IgD-negative memory B cell (primary cell): ENCODE measurements around the gene CPSF3. TPM values are rescaled to one million over a fixed set of nuclear protein-coding genes. Genes with fewer than 3 reads are reported as not detected.
"Not testable (repeated sequence)": the region's sequence is repeated elsewhere in the genome, so short reads cannot be mapped to it uniquely, and the experiment has no call there.

Experiments used
- H3K27ac Mint-ChIP-seq, 3 donors: one replicate each; pipeline ENCODE4 v1.8.0; 2020 to 2022; ENCODE audit warnings: mild to moderate bottlenecking in 3 of 3, mixed read lengths in 3 of 3, moderate library complexity in 1 of 3
- H3K27me3 Mint-ChIP-seq: one replicate; pipeline ENCODE4 v1.8.0; 2021; ENCODE audit warnings: mixed read lengths
- H3K36me3 Mint-ChIP-seq: one replicate; pipeline ENCODE4 v1.8.0; 2020; ENCODE audit warnings: mild to moderate bottlenecking, mixed read lengths
- H3K4me1 Mint-ChIP-seq, 3 donors: one replicate each; pipeline ENCODE4 v1.8.0; 2020 to 2022; ENCODE audit warnings: mixed read lengths in 3 of 3, mild to moderate bottlenecking in 1 of 3
- H3K4me3 Mint-ChIP-seq, 4 donors: one replicate each; pipeline ENCODE4 v1.8.0; 2020 to 2022; ENCODE audit warnings: mild to moderate bottlenecking in 4 of 4, mixed read lengths in 4 of 4, moderate library complexity in 3 of 4
- H3K9me3 Mint-ChIP-seq, 3 donors: one replicate each; pipeline ENCODE4 v1.8.0; 2020 to 2021; ENCODE audit warnings: mixed read lengths in 3 of 3, mild to moderate bottlenecking in 1 of 3
- polyA plus RNA-seq: library from polyadenylated mRNA; unstranded; fragments of 300-500 nt; fragmentation: Illumina TruSeq; gene quantifications from one replicate; pipeline ENCODE4 v1.2.3, GENCODE V29; 2021

CPSF3 gene
- polyA plus RNA-seq, 1 donor from 2014 or later: 21.9 TPM

DNA sequence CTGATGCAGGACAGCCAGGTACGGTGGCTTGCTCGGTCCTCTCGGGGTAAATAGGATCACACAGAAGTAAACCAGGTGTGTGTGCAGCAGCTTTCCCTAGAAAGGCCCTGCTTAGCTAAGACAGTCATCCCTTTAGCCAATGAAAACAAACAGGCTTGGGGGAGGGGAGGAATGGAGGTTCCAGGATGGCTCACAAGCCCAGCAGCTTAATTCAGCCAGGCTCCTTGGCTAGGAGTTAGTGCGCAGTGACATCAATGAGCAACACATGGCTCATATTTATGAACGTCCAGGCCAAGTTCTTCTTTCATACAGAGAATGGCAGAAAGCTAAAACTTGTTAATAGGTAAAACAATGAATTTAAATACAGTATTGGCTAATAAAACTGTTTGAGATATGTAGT lies 61.1 kb downstream of the CPSF3 start:
- Mint-ChIP-seq H3K27ac (no peak overlapping the region), H3K27me3 (no peaks in the 10 kb centered on the region), H3K4me1 (peaks cover 2 to 11% (median 10%) of the 10 kb centered on the region in 3 donors), H3K4me3 (peak overlapping the region in 1 of 4 donors; percentile 66), H3K9me3 (no peaks in the 10 kb centered on the region), H3K36me3 (peaks cover 4% of the 10 kb centered on the region)

GRCh38 chr2:9488583-9489547 lies 65.4 kb downstream of the CPSF3 start:
- no peak overlapping the region for H3K4me3 Mint-ChIP-seq
- no peak overlapping the region for H3K27ac Mint-ChIP-seq
- H3K27me3 Mint-ChIP-seq: no peaks in the 10 kb centered on the region
- H3K36me3 Mint-ChIP-seq: peaks cover 3% of the 10 kb centered on the region
- peaks cover 0 to 2% (median 0%) of the 10 kb centered on the region in 3 donors for H3K4me1 Mint-ChIP-seq
- H3K9me3 Mint-ChIP-seq: no peaks in the 10 kb centered on the region

- peak overlapping the region in 2 of 3 donors; percentile 7 to 16 for H3K27ac Mint-ChIP-seq
- H3K4me1 Mint-ChIP-seq: peaks cover 0 to 3% (median 0%) of the 10 kb centered on the region in 3 donors
- H3K9me3 Mint-ChIP-seq: no peaks in the 10 kb centered on the region
- no peaks in the 10 kb centered on the region for H3K36me3 Mint-ChIP-seq
- H3K4me3 Mint-ChIP-seq: no peak overlapping the region
- no peaks in the 10 kb centered on the region for H3K27me3 Mint-ChIP-seq
Measured at GRCh38 chr2:9490789-9491188, 67.3 kb downstream of the CPSF3 start.

DNA sequence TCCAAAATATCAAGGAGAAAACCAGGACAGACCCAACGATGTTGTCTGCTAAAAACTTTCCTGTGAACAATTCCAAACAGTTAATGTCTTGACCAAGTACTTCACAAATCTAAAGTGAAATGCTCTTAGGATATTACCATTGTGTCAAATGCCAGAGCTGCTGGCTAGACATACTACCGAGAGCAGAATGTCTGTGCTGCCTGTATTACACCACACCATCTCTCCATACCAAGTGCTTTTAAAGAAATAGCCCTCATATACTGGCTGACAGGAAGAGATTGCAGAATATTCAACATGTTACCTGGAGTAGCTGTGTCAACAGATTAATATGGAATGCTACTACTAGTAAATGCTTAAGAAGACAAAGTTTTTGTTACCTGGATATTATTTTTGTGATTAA lies 69.5 kb downstream of the CPSF3 start:
- Mint-ChIP-seq H3K4me1 (peaks cover 0 to 3% (median 0%) of the 10 kb centered on the region in 3 donors), H3K9me3 (no peaks in the 10 kb centered on the region), H3K27ac (peak overlapping the region in 2 of 3 donors; percentile 12 to 61), H3K4me3 (no peak overlapping the region), H3K27me3 (no peaks in the 10 kb centered on the region), H3K36me3 (no peaks in the 10 kb centered on the region)

DNA sequence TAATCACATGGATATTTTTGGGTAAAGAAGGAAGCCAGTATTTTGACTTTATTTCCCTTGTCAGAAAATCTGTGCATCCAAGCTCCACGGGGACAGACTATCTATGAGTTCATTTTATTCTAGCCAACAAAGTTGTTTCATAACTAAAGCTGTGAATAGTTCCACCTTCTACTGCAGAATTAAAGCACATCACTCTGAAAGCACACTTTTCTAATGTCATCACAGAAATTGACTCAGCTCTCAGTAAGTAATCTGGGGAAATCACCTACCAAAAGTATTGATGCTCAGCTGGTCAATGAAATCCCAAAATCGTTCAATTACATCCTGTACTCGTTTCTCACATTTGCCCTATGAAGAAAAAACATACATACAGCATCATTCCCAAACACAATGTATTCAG lies 70.0 kb downstream of the CPSF3 start:
- Mint-ChIP-seq H3K9me3 (no peaks in the 10 kb centered on the region), H3K4me3 (no peak overlapping the region), H3K4me1 (peaks cover 0 to 3% (median 0%) of the 10 kb centered on the region in 3 donors), H3K36me3 (no peaks in the 10 kb centered on the region), H3K27me3 (no peaks in the 10 kb centered on the region), H3K27ac (peak overlapping the region; percentile 12 to 61 (median 19))

DNA sequence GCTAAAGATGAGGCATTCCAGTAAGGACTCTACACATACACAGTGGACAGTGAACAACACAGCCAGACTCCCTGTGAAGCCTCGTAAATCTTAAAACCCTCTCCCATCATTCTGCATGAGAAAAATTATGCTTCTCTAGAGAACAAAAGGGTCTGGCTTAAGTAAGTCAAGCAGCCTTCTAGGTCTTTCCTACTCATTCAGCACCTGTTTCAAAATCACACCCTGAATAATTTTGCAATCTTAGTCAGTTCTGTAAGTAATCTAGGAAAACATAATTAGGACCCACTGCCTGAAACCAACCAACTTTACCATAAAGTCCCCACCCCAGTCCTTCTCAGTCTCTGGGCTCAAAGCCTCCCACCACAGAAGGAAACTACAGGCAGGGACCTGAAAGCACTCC lies 70.6 kb downstream of the CPSF3 start:
- H3K27me3 Mint-ChIP-seq: no peaks in the 10 kb centered on the region
- H3K9me3 Mint-ChIP-seq: no peaks in the 10 kb centered on the region
- peak overlapping the region; percentile 12 to 61 (median 19) for H3K27ac Mint-ChIP-seq
- peaks cover 0 to 3% (median 0%) of the 10 kb centered on the region in 3 donors for H3K4me1 Mint-ChIP-seq
- no peak overlapping the region for H3K4me3 Mint-ChIP-seq
- H3K36me3 Mint-ChIP-seq: no peaks in the 10 kb centered on the region

DNA sequence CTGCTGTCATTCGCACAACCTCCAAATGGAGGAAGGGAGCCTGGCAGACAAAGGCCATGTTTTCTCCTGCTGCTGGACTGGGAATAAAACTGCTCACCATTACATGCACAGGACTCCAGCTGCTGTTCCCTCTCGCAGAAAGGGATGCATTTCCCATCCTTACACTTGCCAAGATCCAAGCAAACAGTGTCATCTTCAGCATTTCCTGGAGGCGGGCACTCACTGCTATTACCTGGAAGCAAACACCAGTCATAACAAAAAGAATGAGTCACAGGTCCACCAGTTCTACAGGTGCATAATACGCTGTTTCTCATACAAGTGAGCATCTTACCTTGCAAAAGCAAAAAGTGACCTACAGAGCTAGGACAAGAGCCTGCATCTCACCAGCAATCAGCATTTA lies 73.6 kb downstream of the CPSF3 start:
- Mint-ChIP-seq H3K4me1 (peaks cover 0 to 3% (median 0%) of the 10 kb centered on the region in 3 donors), H3K27ac (peak overlapping the region in 1 of 3 donors; percentile 50), H3K4me3 (no peak overlapping the region), H3K9me3 (no peaks in the 10 kb centered on the region), H3K27me3 (no peaks in the 10 kb centered on the region), H3K36me3 (no peaks in the 10 kb centered on the region)

DNA sequence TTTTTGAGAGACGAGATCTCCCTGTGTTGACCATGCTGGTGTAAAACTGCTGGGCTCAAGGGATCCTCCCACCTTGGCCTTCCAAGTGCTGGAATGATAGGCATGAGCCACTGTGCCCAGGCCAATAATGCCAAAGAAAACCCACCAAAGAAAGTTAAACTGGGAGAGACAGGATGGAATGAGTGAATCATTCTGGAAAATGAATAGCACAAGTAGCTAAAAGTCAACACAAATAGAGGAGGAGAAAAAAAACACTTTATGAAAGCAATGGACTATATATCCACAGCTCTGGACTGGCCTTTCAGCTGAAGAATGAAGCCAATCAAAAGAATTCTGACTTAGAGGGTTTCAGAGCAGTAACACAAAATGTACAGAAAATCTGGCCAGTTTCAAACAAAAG lies 74.8 kb downstream of the CPSF3 start:
- Mint-ChIP-seq H3K27me3 (no peaks in the 10 kb centered on the region), H3K36me3 (no peaks in the 10 kb centered on the region), H3K9me3 (no peaks in the 10 kb centered on the region), H3K4me1 (peaks cover 0 to 3% (median 0%) of the 10 kb centered on the region in 3 donors), H3K27ac (no peak overlapping the region), H3K4me3 (no peak overlapping the region)

GRCh38 chr2:9508931-9509330 lies 85.5 kb downstream of the CPSF3 start:
- H3K4me3 Mint-ChIP-seq: no peak overlapping the region
- peak overlapping the region in 2 of 3 donors; percentile 7 to 67 for H3K27ac Mint-ChIP-seq
- H3K4me1 Mint-ChIP-seq: no peaks in the 10 kb centered on the region
- no peaks in the 10 kb centered on the region for H3K27me3 Mint-ChIP-seq
- H3K36me3 Mint-ChIP-seq: peaks cover 7% of the 10 kb centered on the region
- H3K9me3 Mint-ChIP-seq: no peaks in the 10 kb centered on the region

DNA sequence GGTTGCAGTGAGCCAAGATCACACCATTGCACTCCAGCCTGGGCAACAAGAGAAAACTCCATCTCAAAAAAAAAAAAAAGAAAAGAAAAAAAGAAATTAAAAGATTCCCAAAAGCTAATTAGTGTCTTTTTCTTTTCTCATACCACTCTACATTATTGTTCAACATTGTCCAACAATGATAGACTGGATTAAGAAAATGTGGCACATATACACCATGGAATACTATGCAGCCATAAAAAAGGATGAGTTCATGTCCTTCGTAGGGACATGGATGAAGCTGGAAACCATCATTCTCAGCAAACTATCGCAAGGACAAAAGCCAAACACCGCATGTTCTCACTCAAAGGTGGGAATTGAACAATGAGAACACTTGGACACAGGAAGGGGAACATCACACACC lies 90.5 kb downstream of the CPSF3 start:
- not testable (repeated sequence) for H3K9me3 Mint-ChIP-seq, H3K27me3 Mint-ChIP-seq, H3K27ac Mint-ChIP-seq, H3K4me1 Mint-ChIP-seq, H3K36me3 Mint-ChIP-seq, H3K4me3 Mint-ChIP-seq

- H3K36me3 Mint-ChIP-seq: peaks cover 7% of the 10 kb centered on the region
- H3K27me3 Mint-ChIP-seq: no peaks in the 10 kb centered on the region
- H3K9me3 Mint-ChIP-seq: no peaks in the 10 kb centered on the region
- no peaks in the 10 kb centered on the region for H3K4me1 Mint-ChIP-seq
- H3K27ac Mint-ChIP-seq: no peak overlapping the region
- no peak overlapping the region for H3K4me3 Mint-ChIP-seq
Measured at GRCh38 chr2:9517118-9517782, 93.8 kb downstream of the CPSF3 start.

GRCh38 chr2:9518163-9518562 lies 94.7 kb downstream of the CPSF3 start:
- peaks cover 7% of the 10 kb centered on the region for H3K36me3 Mint-ChIP-seq
- no peak overlapping the region for H3K4me3 Mint-ChIP-seq
- no peak overlapping the region for H3K27ac Mint-ChIP-seq
- H3K27me3 Mint-ChIP-seq: no peaks in the 10 kb centered on the region
- H3K4me1 Mint-ChIP-seq: no peaks in the 10 kb centered on the region
- H3K9me3 Mint-ChIP-seq: no peaks in the 10 kb centered on the region

DNA sequence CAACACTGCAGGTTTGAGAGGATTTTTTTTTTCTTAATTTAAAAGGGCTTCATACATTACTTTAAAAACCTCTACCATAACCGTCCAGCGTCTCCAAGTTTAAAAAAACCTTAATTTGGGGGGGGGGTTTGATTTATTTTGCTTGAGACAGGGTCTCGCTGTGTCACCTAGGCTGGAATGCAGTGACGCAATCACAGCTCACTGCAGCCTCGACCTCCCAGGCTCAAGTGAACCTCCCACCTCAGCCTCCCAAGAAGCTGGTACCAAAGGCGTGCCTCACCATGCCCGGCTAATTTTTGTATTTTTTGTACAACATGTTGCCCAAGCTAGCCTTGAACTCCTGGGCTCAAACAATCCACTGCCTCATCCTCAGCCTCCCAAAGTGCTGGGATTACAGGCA lies 95.3 kb downstream of the CPSF3 start:
- H3K27me3 Mint-ChIP-seq: no peaks in the 10 kb centered on the region
- H3K9me3 Mint-ChIP-seq: no peaks in the 10 kb centered on the region
- no peaks in the 10 kb centered on the region for H3K4me1 Mint-ChIP-seq
- no peak overlapping the region for H3K4me3 Mint-ChIP-seq
- H3K36me3 Mint-ChIP-seq: peaks cover 9% of the 10 kb centered on the region
- no peak overlapping the region for H3K27ac Mint-ChIP-seq

DNA sequence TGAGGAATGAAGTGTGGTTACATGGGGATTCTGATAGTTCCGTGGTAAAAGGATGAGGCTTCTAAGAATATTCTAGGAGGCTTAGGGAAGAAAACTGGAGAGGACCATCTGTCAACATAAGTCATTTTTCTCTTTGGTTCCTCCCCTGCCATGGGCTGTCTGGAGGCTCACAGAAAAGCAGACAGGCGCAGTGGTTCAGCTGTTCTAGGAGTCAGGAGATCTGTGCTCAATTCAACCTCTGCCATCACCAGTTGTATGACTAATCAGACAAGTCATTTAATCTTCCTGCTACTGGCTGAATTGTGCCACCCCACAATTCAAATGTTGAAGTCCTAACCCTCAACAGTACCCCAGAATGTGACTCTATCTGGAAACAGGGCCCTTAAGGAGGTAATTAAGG lies 95.8 kb downstream of the CPSF3 start:
- H3K4me1 Mint-ChIP-seq: no peaks in the 10 kb centered on the region
- no peaks in the 10 kb centered on the region for H3K27me3 Mint-ChIP-seq
- H3K9me3 Mint-ChIP-seq: no peaks in the 10 kb centered on the region
- H3K4me3 Mint-ChIP-seq: no peak overlapping the region
- peaks cover 7% of the 10 kb centered on the region for H3K36me3 Mint-ChIP-seq
- peak overlapping the region in 1 of 3 donors; percentile 31 for H3K27ac Mint-ChIP-seq
